IMR-90 (cell line): ENCODE results near the gene MS4A10. TPM values are rescaled to one million over a fixed set of nuclear protein-coding genes. Genes with fewer than 3 reads are reported as not detected.

Source experiments
- ATAC-seq: fragments of 200-7000 bp; cut with Tn5 transposase; 2 replicates; pipeline ENCODE4 v1.9.1; 2020; ENCODE audit warnings: low read depth, mild to moderate bottlenecking, moderate library complexity
- BruUV-seq: library from RNA; stranded (reverse); fragments of 400-500 nt; replicated peaks from 2 replicates; lab custom pipeline; 2021; lab: Mats Ljungman, UMichigan
- CTCF ChIA-PET: fragments of 300-600 bp; formaldehyde crosslinking; extraction: SDS; loops from one replicate; lab custom pipeline; 2021; ENCODE audit warnings: antibody characterized with exemption; lab: Yijun Ruan, JAX
- POLR2A ChIA-PET: fragments of 300-600 bp; sonication (Branson Sonifier 250); formaldehyde crosslinking; loops from one replicate; lab custom pipeline; 2022; ENCODE audit warnings: antibody characterized with exemption; ENCODE audit not compliant: unreplicated experiment; lab: Charles Lee
- DNase-seq: peaks from one replicate; pipeline ENCODE4 v3.0.0; 2013
- H2AFZ ChIP-seq: replicated peaks from 2 replicates; pipeline ENCODE3; 2013; ENCODE audit warnings: low read length, mild to moderate bottlenecking; ENCODE audit not compliant: poor library complexity
- H2AK5ac ChIP-seq: 2 replicates; pipeline ENCODE4 v1.6.1; 2013; ENCODE audit warnings: low read depth, low read length, inconsistent platforms
- H2AK9ac ChIP-seq: replicated peaks from 2 replicates; pipeline ENCODE3; 2013; ENCODE audit warnings: mild to moderate bottlenecking, low read depth, low read length, moderate library complexity; ENCODE audit not compliant: poor library complexity
- H2BK120ac ChIP-seq: 2 replicates; pipeline ENCODE4 v1.6.1; 2013; ENCODE audit warnings: low read depth, low read length, inconsistent platforms
- H2BK15ac ChIP-seq: 3 replicates; pipeline ENCODE4 v1.6.1; 2013; ENCODE audit warnings: low read depth, low read length, inconsistent platforms
- H2BK20ac ChIP-seq: 2 replicates; pipeline ENCODE4 v1.6.1; 2013; ENCODE audit warnings: low read depth, mild to moderate bottlenecking, inconsistent platforms, low read length, moderate library complexity
- H2BK5ac ChIP-seq: 2 replicates; pipeline ENCODE4 v1.6.1; 2013; ENCODE audit warnings: mild to moderate bottlenecking, low read depth, low read length, inconsistent platforms; ENCODE audit not compliant: poor library complexity, severe bottlenecking
- H3K14ac ChIP-seq: replicated peaks from 2 replicates; pipeline ENCODE4 v1.6.1; 2013; ENCODE audit warnings: low read depth, low read length, inconsistent platforms
- H3K18ac ChIP-seq: 2 replicates; pipeline ENCODE4 v1.6.1; 2013; ENCODE audit warnings: low read depth, low read length, control low read depth
- H3K23ac ChIP-seq: 2 replicates; pipeline ENCODE4 v1.6.1; 2013; ENCODE audit warnings: low read depth, low read length, inconsistent platforms
- H3K27ac ChIP-seq: 2 replicates; pipeline ENCODE4 v1.5.1; 2013; ENCODE audit warnings: mild to moderate bottlenecking, control low read depth, low read length; ENCODE audit not compliant: insufficient read depth
- H3K27me3 ChIP-seq: 2 replicates; pipeline ENCODE4 v1.6.1; 2013; ENCODE audit warnings: low read length; ENCODE audit not compliant: control insufficient read depth, insufficient read depth
- H3K36me3 ChIP-seq: 2 replicates; pipeline ENCODE4 v1.6.1; 2013; ENCODE audit warnings: low read length, mixed read lengths; ENCODE audit not compliant: control insufficient read depth, insufficient read depth
- H3K4ac ChIP-seq: 2 replicates; pipeline ENCODE4 v1.6.1; 2013; ENCODE audit warnings: low read depth, low read length, inconsistent platforms
- H3K4me1 ChIP-seq: 2 replicates; pipeline ENCODE4 v1.6.1; 2013; ENCODE audit warnings: low read length, mixed read lengths; ENCODE audit not compliant: control insufficient read depth, insufficient read depth
- H3K4me2 ChIP-seq: 2 replicates; pipeline ENCODE4 v1.6.1; 2013; ENCODE audit warnings: low read depth, mild to moderate bottlenecking, control low read depth, low read length, moderate library complexity
- H3K4me3 ChIP-seq: 2 replicates; pipeline ENCODE4 v1.5.1; 2013; ENCODE audit warnings: low read depth, mild to moderate bottlenecking, control low read depth, low read length, moderate library complexity; ENCODE audit not compliant: insufficient read depth
- H3K56ac ChIP-seq: 2 replicates; pipeline ENCODE4 v1.6.1; 2013; ENCODE audit warnings: low read length, inconsistent platforms; ENCODE audit not compliant: insufficient read depth; ENCODE audit errors: extremely low read depth
- H3K79me1 ChIP-seq, 2 experiments: 2 replicates each; pipeline ENCODE4 v1.6.1; 2013; ENCODE audit warnings: low read length in 2 of 2, inconsistent platforms in 1 of 2, low read depth in 1 of 2
- H3K9ac ChIP-seq: 2 replicates; pipeline ENCODE4 v1.6.1; 2013; ENCODE audit warnings: low read depth, low read length, control low read depth
- H3K9me1 ChIP-seq: 2 replicates; pipeline ENCODE4 v1.6.1; 2013; ENCODE audit warnings: low read length, inconsistent platforms; ENCODE audit not compliant: insufficient read depth
- H3K9me3 ChIP-seq: 2 replicates; pipeline ENCODE4 v1.6.1; 2013; ENCODE audit warnings: low read length; ENCODE audit not compliant: control insufficient read depth, insufficient read depth
- H4K20me1 ChIP-seq: 2 replicates; pipeline ENCODE4 v1.6.1; 2013; ENCODE audit warnings: low read length, inconsistent platforms; ENCODE audit not compliant: insufficient read depth
- H4K5ac ChIP-seq: 2 replicates; pipeline ENCODE4 v1.6.1; 2013; ENCODE audit warnings: mild to moderate bottlenecking, low read depth, low read length, control low read depth
- H4K8ac ChIP-seq, 2 experiments: 2 replicates each; pipeline ENCODE4 v1.6.1; 2013; ENCODE audit warnings: low read depth in 2 of 2, low read length in 2 of 2, control low read depth in 1 of 2, inconsistent platforms in 1 of 2
- H4K91ac ChIP-seq: 2 replicates; pipeline ENCODE4 v1.6.1; 2013; ENCODE audit warnings: low read depth, low read length, inconsistent platforms; ENCODE audit not compliant: insufficient read depth
- MAZ ChIP-seq: IDR thresholded peaks from 2 replicates; pipeline ENCODE4 v1.6.1; 2012; ENCODE audit warnings: low read depth, mild to moderate bottlenecking, low read length, improper control_type of control experiment, moderate library complexity, borderline replicate concordance
- RAD21 ChIP-seq: IDR thresholded peaks from 2 replicates; pipeline ENCODE4 v1.6.1; 2012; ENCODE audit warnings: low read length, improper control_type of control experiment
- SMC3 ChIP-seq: fragments of 150-350 bp; IDR thresholded peaks from 2 replicates; pipeline ENCODE4 v1.6.1; 2016; ENCODE audit warnings: low read depth, mild to moderate bottlenecking, antibody characterized with exemption, low read length, moderate library complexity
- WGBS, 2 experiments: methylation state at CpG; one replicate each; pipeline versions ENCODE4 v1.1.5 to v1.1.7; 2013; ENCODE audit warnings: missing lambda C conversion rate in 2 of 2; ENCODE audit not compliant: insufficient read length in 1 of 2; ENCODE audit errors: extremely low coverage in 2 of 2; 5-methylcytosine and 5-hydroxymethylcytosine counted together
- dilution Hi-C: fragments of 300-500 bp; cut with HindIII; formaldehyde crosslinking; loops from one replicate; pipeline ENCODE4 v1.14.3; 2018; ENCODE audit warnings: low sequenced_read_pairs; ENCODE audit not compliant: unreplicated experiment
- in situ Hi-C: fragments of 300-500 bp; cut with MboI; formaldehyde crosslinking; loops from 3 replicates; pipeline ENCODE4 v1.14.3; 2019; ENCODE audit warnings: low sequenced_read_pairs, inconsistent platforms, mixed read lengths
- intact Hi-C: fragments of 100-400 bp; cut with micrococcal nuclease; formaldehyde crosslinking; loops from 2 replicates; pipeline ENCODE4 v1.10.0; 2022
- polyA plus RNA-seq, 3 experiments: library from polyadenylated mRNA; depleted of rRNA; stranded (reverse); fragments of >200 nt; gene quantifications; 2 replicates each; pipeline ENCODE4 v1.2.3, GENCODE V29; 2012; ENCODE audit warnings: low replicate concordance in 1 of 3
- total RNA-seq: library from RNA; depleted of rRNA; stranded (reverse); fragments of >200 nt; gene quantifications from 2 replicates; pipeline ENCODE4 v1.2.3, GENCODE V29; 2012
- TF ChIP-seq, protein P1 (sequence below): conservative IDR thresholded peaks from 2 replicates; pipeline ENCODE4 v1.5.1; 2012; ENCODE audit warnings: mild to moderate bottlenecking, low read depth, low read length, improper control_type of control experiment

Gene MS4A10
- total and polyA plus RNA-seq, 2 of the 4 experiments (the other 2 are of a cell fraction): not detected

DNA sequence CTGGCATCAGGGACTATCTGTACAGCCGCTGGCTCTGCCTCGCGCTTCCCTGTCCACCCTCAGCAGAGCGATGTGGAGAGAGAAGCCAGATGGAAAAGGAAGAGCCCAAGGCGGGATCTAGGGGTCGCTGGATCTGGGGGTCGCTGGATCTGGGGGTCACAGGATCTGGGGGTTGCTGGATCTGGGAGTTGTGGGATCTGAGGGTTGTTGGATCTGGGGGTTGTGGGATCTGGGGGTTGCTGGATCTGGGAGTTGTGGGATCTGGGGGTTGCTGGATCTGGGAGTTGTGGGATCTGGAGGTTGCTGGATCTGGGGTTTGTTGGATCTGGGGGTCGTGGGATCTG lies 2.0 kb upstream of the MS4A10 start:
- H3K27ac ChIP-seq: no peak overlapping the region
- H3K36me3 ChIP-seq: no peaks in the 10 kb centered on the region
- no peak for ATAC-seq
- WGBS, 2 experiments: 95% methylated on average over 4 of the region's 8 CpGs; no CpG with 5 or more reads in 1 of the 2 experiments
- H3K56ac ChIP-seq: no peak overlapping the region
- no peak overlapping the region for H2AK9ac ChIP-seq
- dilution Hi-C loops: no loop called here
- no peak overlapping the region for H2BK120ac ChIP-seq
- no peaks in the 10 kb centered on the region for H4K20me1 ChIP-seq
- TF ChIP-seq, protein P1, sequence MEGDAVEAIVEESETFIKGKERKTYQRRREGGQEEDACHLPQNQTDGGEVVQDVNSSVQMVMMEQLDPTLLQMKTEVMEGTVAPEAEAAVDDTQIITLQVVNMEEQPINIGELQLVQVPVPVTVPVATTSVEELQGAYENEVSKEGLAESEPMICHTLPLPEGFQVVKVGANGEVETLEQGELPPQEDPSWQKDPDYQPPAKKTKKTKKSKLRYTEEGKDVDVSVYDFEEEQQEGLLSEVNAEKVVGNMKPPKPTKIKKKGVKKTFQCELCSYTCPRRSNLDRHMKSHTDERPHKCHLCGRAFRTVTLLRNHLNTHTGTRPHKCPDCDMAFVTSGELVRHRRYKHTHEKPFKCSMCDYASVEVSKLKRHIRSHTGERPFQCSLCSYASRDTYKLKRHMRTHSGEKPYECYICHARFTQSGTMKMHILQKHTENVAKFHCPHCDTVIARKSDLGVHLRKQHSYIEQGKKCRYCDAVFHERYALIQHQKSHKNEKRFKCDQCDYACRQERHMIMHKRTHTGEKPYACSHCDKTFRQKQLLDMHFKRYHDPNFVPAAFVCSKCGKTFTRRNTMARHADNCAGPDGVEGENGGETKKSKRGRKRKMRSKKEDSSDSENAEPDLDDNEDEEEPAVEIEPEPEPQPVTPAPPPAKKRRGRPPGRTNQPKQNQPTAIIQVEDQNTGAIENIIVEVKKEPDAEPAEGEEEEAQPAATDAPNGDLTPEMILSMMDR: no peak
- no peak for TF ChIP-seq SMC3
- no peak for TF ChIP-seq RAD21
- no peak for TF ChIP-seq MAZ
- DNase-seq: no peak
- no peak overlapping the region for H4K8ac ChIP-seq
- H3K9me3 ChIP-seq: no peaks in the 10 kb centered on the region
- no peak overlapping the region for H3K9ac ChIP-seq
- H3K27me3 ChIP-seq: peaks cover 31% of the 10 kb centered on the region
- no TSS peak for BruUV-seq
- no peak overlapping the region for H2BK5ac ChIP-seq
- H4K91ac ChIP-seq: no peak overlapping the region
- no peak overlapping the region for H3K23ac ChIP-seq
- H4K5ac ChIP-seq: no peak overlapping the region
- in situ Hi-C loops: no loop called here
- H3K9me1 ChIP-seq: peaks cover 7% of the 10 kb centered on the region; the same call in 1 of the 2 replicates
- H3K4me2 ChIP-seq: no peak overlapping the region
- H3K4me1 ChIP-seq: peaks cover 5% of the 10 kb centered on the region
- no peak overlapping the region for H3K4me3 ChIP-seq
- H3K18ac ChIP-seq: no peak overlapping the region
- H2AK5ac ChIP-seq: no peak overlapping the region
- H3K14ac ChIP-seq: no peak overlapping the region
- H2AFZ ChIP-seq: no peak overlapping the region
- ChIA-PET POLR2A (no interaction called here), CTCF (no interaction called here)
- H3K4ac ChIP-seq: no peak overlapping the region
- H2BK20ac ChIP-seq: no peak overlapping the region
- intact Hi-C loops: no loop called here
- no peaks in the 10 kb centered on the region for H3K79me1 ChIP-seq
- no peak overlapping the region for H2BK15ac ChIP-seq
